Measurements from ENCODE around the gene SNHG17. TPM values are rescaled to one million over a fixed set of nuclear protein-coding genes. Genes with fewer than 3 reads are reported as not detected.

Gene SNHG17
- total and polyA plus RNA-seq, 9 of the 15 experiments (the other 6 are each of a cell fraction or from before 2014, with no cell fraction given) = 29.8 to 106 (median 57.7) TPM

DNA sequence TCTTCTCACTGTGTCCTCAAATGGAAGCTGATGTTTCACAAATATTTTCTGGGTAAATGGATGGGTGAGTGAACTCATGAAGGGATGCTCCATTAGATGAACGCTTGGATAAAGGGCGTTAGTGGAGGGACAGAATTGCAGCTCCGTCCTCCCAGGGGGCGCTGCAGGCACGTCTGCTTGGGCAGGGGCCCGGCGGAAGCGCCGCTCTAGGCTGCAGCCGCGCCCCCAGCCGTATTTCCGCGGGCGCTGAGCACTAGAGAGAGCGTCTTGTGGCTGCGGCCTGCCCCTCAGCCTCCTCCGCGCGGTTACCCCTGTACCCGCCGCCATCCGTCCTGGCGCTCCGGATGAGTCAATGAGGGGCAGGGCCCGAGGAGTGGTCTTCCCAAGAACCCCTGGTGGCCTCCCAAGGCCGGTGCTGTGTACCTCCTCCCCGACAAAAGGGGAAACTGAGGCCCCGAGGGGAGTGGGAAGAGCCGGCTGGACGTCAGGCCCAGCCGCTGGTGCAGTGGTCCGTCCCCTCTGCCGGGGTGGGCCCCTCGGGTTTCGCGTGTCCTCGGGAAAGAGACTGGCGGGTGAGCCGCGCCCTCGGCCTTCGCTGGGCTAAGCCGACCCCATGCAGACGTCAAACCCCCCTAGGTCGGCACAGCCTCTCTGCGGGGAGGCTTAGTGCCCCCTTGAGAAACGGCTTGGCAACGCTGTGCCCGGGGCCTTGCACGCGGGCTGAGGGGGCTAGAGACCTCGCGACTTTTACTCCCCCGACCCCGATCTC, 11.5 kb upstream of the SNHG17 start (continued):
- TF ChIP-seq, protein P1, sequence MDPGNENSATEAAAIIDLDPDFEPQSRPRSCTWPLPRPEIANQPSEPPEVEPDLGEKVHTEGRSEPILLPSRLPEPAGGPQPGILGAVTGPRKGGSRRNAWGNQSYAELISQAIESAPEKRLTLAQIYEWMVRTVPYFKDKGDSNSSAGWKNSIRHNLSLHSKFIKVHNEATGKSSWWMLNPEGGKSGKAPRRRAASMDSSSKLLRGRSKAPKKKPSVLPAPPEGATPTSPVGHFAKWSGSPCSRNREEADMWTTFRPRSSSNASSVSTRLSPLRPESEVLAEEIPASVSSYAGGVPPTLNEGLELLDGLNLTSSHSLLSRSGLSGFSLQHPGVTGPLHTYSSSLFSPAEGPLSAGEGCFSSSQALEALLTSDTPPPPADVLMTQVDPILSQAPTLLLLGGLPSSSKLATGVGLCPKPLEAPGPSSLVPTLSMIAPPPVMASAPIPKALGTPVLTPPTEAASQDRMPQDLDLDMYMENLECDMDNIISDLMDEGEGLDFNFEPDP (CRISPR knock-in tag; IDR thresholded peaks at IDR 0.05) = no peak
- TF ChIP-seq PRMT5 (CRISPR knock-in tag; IDR thresholded peaks at IDR 0.05) = 0 out of 2 replicates have a peak, but pooled peaks have one; percentile 36
- TF ChIP-seq LCOR (CRISPR knock-in tag; IDR thresholded peaks at IDR 0.05) = peak; percentile 97
- TF ChIP-seq STAG1 (CRISPR knock-in tag; IDR thresholded peaks at IDR 0.05; ENCODE audit: borderline replicate concordance) = no peak
- peak; percentile 62; the same call in 1 of the 2 replicates for TF ChIP-seq LEF1 (IDR thresholded peaks at IDR 0.05)
- TF ChIP-seq GATAD2A (IDR thresholded peaks at IDR 0.05) = peak; percentile 58
- TF ChIP-seq ASH1L (IDR thresholded peaks at IDR 0.05; ENCODE audit: borderline replicate concordance, low read depth, partially characterized antibody) = no peak
- TF ChIP-seq POU5F1 (IDR thresholded peaks at IDR 0.05; ENCODE audit: borderline replicate concordance, low read depth, low read length, partially characterized antibody) = peak; percentile 25
- TF ChIP-seq KLF10 (CRISPR knock-in tag; IDR thresholded peaks at IDR 0.05) = no peak
- TF ChIP-seq, protein P2, sequence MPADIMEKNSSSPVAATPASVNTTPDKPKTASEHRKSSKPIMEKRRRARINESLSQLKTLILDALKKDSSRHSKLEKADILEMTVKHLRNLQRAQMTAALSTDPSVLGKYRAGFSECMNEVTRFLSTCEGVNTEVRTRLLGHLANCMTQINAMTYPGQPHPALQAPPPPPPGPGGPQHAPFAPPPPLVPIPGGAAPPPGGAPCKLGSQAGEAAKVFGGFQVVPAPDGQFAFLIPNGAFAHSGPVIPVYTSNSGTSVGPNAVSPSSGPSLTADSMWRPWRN (IDR thresholded peaks at IDR 0.05; ENCODE audit: low read depth) = no peak
- TF ChIP-seq MAFF (IDR thresholded peaks at IDR 0.05; ENCODE audit: low read length) = no peak
- peak; percentile 59 for TF ChIP-seq SMC3 (conservative IDR thresholded peaks at IDR 0.05; ENCODE audit: insufficient read depth, low read depth, low read length)
- no peak for TF ChIP-seq MED1 (CRISPR knock-in tag; IDR thresholded peaks at IDR 0.05; ENCODE audit: borderline replicate concordance)
- TF ChIP-seq BCOR (IDR thresholded peaks at IDR 0.05) = peak; percentile 95
- no peak for TF ChIP-seq CREBBP (IDR thresholded peaks at IDR 0.05; ENCODE audit: low read depth, low read length)
- peak; percentile 47; the same call in 1 of the 2 replicates for TF ChIP-seq FOSL1 (tag; conservative IDR thresholded peaks at IDR 0.05)
- peak; percentile 24 to 83; a peak in 3 of 4 replicates for TF ChIP-seq RCOR1 (IDR thresholded peaks at IDR 0.05; ENCODE audit: borderline replicate concordance in 1 of 2, low read depth in 2 of 2, low read length in 2 of 2)
- TF ChIP-seq CSDE1 (IDR thresholded peaks at IDR 0.05) = no peak
- TF ChIP-seq, protein P3, sequence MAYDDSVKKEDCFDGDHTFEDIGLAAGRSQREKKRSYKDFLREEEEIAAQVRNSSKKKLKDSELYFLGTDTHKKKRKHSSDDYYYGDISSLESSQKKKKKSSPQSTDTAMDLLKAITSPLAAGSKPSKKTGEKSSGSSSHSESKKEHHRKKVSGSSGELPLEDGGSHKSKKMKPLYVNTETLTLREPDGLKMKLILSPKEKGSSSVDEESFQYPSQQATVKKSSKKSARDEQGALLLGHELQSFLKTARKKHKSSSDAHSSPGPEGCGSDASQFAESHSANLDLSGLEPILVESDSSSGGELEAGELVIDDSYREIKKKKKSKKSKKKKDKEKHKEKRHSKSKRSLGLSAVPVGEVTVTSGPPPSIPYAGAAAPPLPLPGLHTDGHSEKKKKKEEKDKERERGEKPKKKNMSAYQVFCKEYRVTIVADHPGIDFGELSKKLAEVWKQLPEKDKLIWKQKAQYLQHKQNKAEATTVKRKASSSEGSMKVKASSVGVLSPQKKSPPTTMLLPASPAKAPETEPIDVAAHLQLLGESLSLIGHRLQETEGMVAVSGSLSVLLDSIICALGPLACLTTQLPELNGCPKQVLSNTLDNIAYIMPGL (CRISPR knock-in tag; IDR thresholded peaks at IDR 0.05) = peak; percentile 97
- TF ChIP-seq TAF15 (IDR thresholded peaks at IDR 0.05; ENCODE audit: low read depth, low read length) = no peak
- peak; percentile 97 for TF ChIP-seq RB1 (IDR thresholded peaks at IDR 0.05; ENCODE audit: low read depth)
- TF ChIP-seq SMARCA5 (IDR thresholded peaks at IDR 0.05) = no peak
- no peak for TF ChIP-seq ZNF766 (CRISPR knock-in tag; conservative IDR thresholded peaks at IDR 0.05)
- TF ChIP-seq ESRRB (CRISPR knock-in tag; IDR thresholded peaks at IDR 0.05; ENCODE audit: borderline replicate concordance) = no peak
- TF ChIP-seq BHLHE40 (IDR thresholded peaks at IDR 0.05; ENCODE audit: low read length) = peak; percentile 62
- TF ChIP-seq ZNF644 (tag; IDR thresholded peaks at IDR 0.05; ENCODE audit: low read depth) = peak; percentile 51; the same call in 1 of the 2 replicates
- TF ChIP-seq MECOM (CRISPR knock-in tag; IDR thresholded peaks at IDR 0.05) = no peak

Measured in K562 (cell line).